Activated CD4-positive, alpha-beta T cell treated with anti-CD3 and anti-CD28 coated beads, Interleukin-2, amount 10 ng/mL, durations not matched to agents 7 days and 5 days (primary cell): Measurements from ENCODE around the gene SPARC. TPM values are rescaled to one million over a fixed set of nuclear protein-coding genes. Genes with fewer than 3 reads are reported as not detected.
"Not testable (repeated sequence)": the region's sequence is repeated elsewhere in the genome, so short reads cannot be mapped to it uniquely, and the experiment has no call there.

Experiments
- CTCF ChIA-PET: fragments of 350-600 bp; sonication (Branson Sonifier 250); formaldehyde crosslinking; loops from one replicate; lab custom pipeline; 2021; ENCODE audit warnings: antibody characterized with exemption; lab: Charles Lee
- POLR2A ChIA-PET: fragments of 350-600 bp; sonication (Branson Sonifier 250); formaldehyde crosslinking; loops from one replicate; lab custom pipeline; 2021; ENCODE audit warnings: antibody characterized with exemption; lab: Charles Lee
- DNase-seq: peaks from one replicate; pipeline ENCODE4 v3.0.0-alpha.2; 2020
- H3K27ac Mint-ChIP-seq: one replicate; pipeline ENCODE4 v1.8.0; 2021; ENCODE audit warnings: mild to moderate bottlenecking, moderate library complexity, mixed read lengths
- H3K27me3 Mint-ChIP-seq: one replicate; pipeline ENCODE4 v1.8.0; 2021; ENCODE audit warnings: mixed read lengths
- H3K36me3 Mint-ChIP-seq: one replicate; pipeline ENCODE4 v1.8.0; 2021; ENCODE audit warnings: low read depth, mixed read lengths
- H3K4me1 Mint-ChIP-seq: one replicate; pipeline ENCODE4 v1.8.0; 2021; ENCODE audit warnings: mixed read lengths
- H3K4me3 Mint-ChIP-seq: one replicate; pipeline ENCODE4 v1.8.0; 2021; ENCODE audit warnings: mild to moderate bottlenecking, moderate library complexity, mixed read lengths
- H3K9me3 Mint-ChIP-seq: one replicate; pipeline ENCODE4 v1.8.0; 2021; ENCODE audit warnings: mixed read lengths
- total RNA-seq, 2 experiments: library from RNA; stranded (reverse); gene quantifications; one replicate each; pipeline ENCODE4 v1.2.3, GENCODE V29; 2021

Gene SPARC
- total RNA-seq, 2 experiments from 2014 or later, result 0.27 to 1.1 TPM

GRCh38 chr5:151718646-151719045, 31.9 kb upstream of the SPARC start:
- H3K9me3 Mint-ChIP-seq, result no peaks in the 10 kb centered on the region
- H3K4me3 Mint-ChIP-seq, result no peak overlapping the region
- no peaks in the 10 kb centered on the region for H3K27me3 Mint-ChIP-seq
- no peak overlapping the region for H3K27ac Mint-ChIP-seq
- no peaks in the 10 kb centered on the region for H3K36me3 Mint-ChIP-seq
- no peaks in the 10 kb centered on the region for H3K4me1 Mint-ChIP-seq
- CTCF ChIA-PET, result interaction anchor here (1.0 to 1.3 kb wide), 2 partner anchors 19 to 56 kb away, joined by 3 read pairs; no protein-coding TSS in a partner anchor
- POLR2A ChIA-PET, result interaction anchor here (0.6 to 0.7 kb wide), 2 partner anchors 16 to 33 kb away, joined by 3 read pairs; no protein-coding TSS in a partner anchor
- no peak for DNase-seq

DNA sequence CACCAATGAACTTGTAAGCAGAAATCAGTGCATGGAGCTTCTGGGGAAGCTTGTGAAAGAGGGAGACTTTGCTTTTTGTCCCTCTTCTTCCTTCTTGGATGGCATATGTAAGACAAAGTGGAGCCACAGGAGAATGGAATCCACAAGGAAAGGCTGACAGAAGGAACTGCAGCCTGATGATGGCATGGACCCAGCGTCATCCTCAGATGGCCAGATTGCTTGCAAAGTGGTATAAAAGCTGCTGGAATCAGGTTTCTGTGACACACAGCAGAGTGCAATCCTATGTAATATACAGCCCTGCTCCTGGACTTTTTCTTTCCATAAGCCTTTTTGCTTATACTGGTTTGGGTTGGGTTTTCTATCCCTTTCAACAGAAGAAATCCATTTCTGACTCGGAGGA, 31.4 kb upstream of the SPARC start:
- CTCF ChIA-PET, result interaction anchor here (1.0 to 1.3 kb wide), 2 partner anchors 19 to 55 kb away, joined by 3 read pairs; no protein-coding TSS in a partner anchor
- H3K9me3 Mint-ChIP-seq, result no peaks in the 10 kb centered on the region

DNA sequence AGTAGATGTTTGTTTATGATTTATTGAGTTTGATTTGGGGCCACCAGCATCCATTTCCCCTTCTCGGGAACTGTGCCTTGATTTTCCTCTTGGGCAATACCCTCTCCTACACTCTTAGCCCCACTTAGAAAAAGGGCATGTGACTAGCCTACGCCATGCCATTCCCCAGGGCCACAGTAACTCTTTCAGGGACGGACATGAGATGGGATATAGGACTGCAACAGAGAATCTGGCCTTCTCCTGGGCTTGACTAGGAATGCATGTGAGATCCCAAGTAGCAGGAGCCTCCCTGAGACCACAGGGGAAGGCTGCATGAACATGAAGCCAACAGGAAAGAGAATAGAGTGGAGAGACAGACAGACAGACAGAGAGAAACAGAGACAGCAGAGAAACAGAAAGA, 30.7 kb upstream of the SPARC start:
- no peaks in the 10 kb centered on the region for H3K36me3 Mint-ChIP-seq
- ChIA-PET POLR2A (no interaction called here), CTCF (no interaction called here)
- no peak overlapping the region for H3K27ac Mint-ChIP-seq
- H3K4me3 Mint-ChIP-seq, result no peak overlapping the region
- H3K4me1 Mint-ChIP-seq, result no peaks in the 10 kb centered on the region
- peaks cover 5% of the 10 kb centered on the region for H3K27me3 Mint-ChIP-seq
- no peaks in the 10 kb centered on the region for H3K9me3 Mint-ChIP-seq
- DNase-seq, result no peak

More for the DNA sequence above, 31.4 kb upstream of the SPARC start:
- no peaks in the 10 kb centered on the region for H3K27me3 Mint-ChIP-seq
- no peak overlapping the region for H3K27ac Mint-ChIP-seq
- POLR2A ChIA-PET, result interaction anchor here (0.6 to 0.7 kb wide), 2 partner anchors 17 to 34 kb away, joined by 3 read pairs; no protein-coding TSS in a partner anchor
- no peak overlapping the region for H3K4me3 Mint-ChIP-seq
- H3K36me3 Mint-ChIP-seq, result no peaks in the 10 kb centered on the region
- no peaks in the 10 kb centered on the region for H3K4me1 Mint-ChIP-seq
- no peak for DNase-seq

DNA sequence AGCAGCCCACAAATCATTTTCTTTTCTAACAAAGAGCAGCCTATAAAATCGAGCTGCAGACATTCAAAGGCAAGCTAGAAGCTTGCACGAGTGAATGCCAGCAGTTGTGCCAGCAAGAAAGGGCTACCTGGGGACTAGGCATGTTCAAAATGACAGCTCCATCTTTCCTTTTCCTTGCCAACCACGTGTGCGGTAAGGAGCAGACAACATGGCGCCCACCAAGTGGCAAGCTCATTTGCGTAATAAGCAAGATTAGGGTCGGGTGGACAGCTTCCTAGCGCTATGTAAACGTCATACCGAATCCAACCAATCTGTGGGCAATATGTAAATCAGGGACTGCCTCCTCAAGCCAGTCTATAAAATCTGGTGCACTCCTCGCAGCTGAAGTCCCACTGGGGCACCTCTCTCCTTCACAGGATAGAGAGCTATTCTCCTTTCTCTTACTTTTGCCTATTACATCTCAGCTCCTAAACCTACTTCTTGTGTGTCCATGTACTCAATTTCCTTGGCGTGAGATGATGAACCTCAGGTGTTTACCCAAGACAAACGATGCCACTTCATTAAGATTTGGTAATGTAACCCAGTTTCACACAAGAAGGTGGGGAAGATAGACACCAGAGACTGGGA, 22.5 kb upstream of the SPARC start:
- peaks cover 32% of the 10 kb centered on the region for H3K27me3 Mint-ChIP-seq
- no peak overlapping the region for H3K27ac Mint-ChIP-seq
- POLR2A ChIA-PET, result no interaction called here
- no peaks in the 10 kb centered on the region for H3K4me1 Mint-ChIP-seq
- no peaks in the 10 kb centered on the region for H3K36me3 Mint-ChIP-seq
- DNase-seq, result no peak
- no peaks in the 10 kb centered on the region for H3K9me3 Mint-ChIP-seq
- CTCF ChIA-PET, result interaction anchor here (0.6 kb wide), 1 partner anchor 14 kb away, joined by 3 read pairs; no protein-coding TSS in a partner anchor
- H3K4me3 Mint-ChIP-seq, result no peak overlapping the region

DNA sequence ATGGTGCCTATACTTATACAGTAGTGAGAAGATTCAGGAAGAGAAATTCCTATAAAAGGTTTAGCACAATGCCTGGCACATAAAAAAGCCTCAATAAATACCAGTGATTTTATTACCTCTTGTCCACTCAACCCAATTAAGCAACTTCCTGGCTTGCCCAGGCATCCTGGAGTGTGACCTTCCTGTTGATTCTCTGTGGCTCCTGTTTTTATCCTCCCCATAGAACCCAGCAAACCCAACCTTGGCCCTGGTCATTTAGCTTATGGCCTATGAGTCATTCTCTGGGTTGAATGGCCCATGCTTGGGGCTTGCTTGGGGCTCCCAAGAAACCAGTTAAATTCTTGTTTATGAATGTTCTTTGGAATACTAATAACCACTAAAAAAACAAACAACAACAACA, 21.4 kb upstream of the SPARC start:
- Mint-ChIP-seq H3K4me1 (no peaks in the 10 kb centered on the region), H3K4me3 (no peak overlapping the region), H3K27me3 (peaks cover 32% of the 10 kb centered on the region), H3K36me3 (no peaks in the 10 kb centered on the region), H3K9me3 (no peaks in the 10 kb centered on the region), H3K27ac (no peak overlapping the region)
- CTCF ChIA-PET, result no interaction called here
- POLR2A ChIA-PET, result no interaction called here
- DNase-seq, result no peak

DNA sequence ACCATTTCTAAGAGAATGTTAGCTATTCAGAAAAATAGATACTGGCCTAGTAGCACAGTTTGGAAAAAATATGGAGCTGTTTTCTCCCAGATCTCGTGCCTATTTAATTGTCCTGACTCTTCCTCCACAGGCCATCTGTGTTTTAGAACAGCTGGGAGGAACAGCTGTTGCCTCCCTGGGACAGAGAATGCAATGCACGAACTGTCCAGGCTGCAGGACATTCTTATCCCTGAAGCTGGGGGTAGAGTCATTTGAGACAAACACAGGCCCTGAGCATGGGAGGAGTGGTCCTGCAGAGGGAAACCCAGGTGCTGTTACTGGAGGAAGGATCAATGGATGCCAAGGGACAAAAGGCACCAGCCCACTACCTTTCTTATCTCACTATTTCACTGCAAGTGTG, 20.9 kb upstream of the SPARC start:
- H3K9me3 Mint-ChIP-seq, result no peaks in the 10 kb centered on the region
- POLR2A ChIA-PET, result interaction anchor here (0.6 kb wide), 1 partner anchor 217 kb away, joined by 6 read pairs; no protein-coding TSS in a partner anchor
- no peaks in the 10 kb centered on the region for H3K36me3 Mint-ChIP-seq
- CTCF ChIA-PET, result no interaction called here
- peaks cover 28% of the 10 kb centered on the region for H3K27me3 Mint-ChIP-seq
- H3K27ac Mint-ChIP-seq, result no peak overlapping the region
- no peaks in the 10 kb centered on the region for H3K4me1 Mint-ChIP-seq
- no peak overlapping the region for H3K4me3 Mint-ChIP-seq
- no peak for DNase-seq

- ChIA-PET POLR2A (interaction anchor here (0.6 kb wide), 1 partner anchor 216 kb away, joined by 6 read pairs; no protein-coding TSS in a partner anchor), CTCF (interaction anchor here (0.6 kb wide), 1 partner anchor 923 kb away, joined by 3 read pairs; no protein-coding TSS in a partner anchor)
- DNase-seq, result no peak
These were observed 20.2 kb upstream of the SPARC start for GRCh38 chr5:151706906-151707305.

DNA sequence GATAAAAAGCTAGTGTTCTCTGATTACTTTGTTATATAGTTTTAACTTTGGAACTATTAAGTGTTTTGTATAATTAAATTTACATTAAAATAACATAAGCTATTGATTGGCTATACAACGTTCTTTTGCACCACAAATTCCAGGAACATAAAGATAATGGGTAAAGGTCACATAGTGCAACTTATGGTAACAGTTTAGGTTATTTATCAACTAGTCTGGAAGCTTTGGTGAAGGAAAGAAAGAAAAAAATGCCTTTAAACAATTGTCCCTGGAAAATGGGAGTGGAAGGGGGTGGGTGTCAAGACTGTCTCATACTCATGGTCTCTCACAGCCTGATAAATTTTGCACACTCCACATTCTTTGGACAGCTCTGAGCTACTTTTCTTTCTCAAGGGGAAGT, 17.1 kb upstream of the SPARC start:
- POLR2A ChIA-PET, result no interaction called here
- Mint-ChIP-seq H3K4me1 (no peaks in the 10 kb centered on the region), H3K36me3 (no peaks in the 10 kb centered on the region), H3K4me3 (no peak overlapping the region), H3K9me3 (no peaks in the 10 kb centered on the region), H3K27me3 (peaks cover 4% of the 10 kb centered on the region), H3K27ac (no peak overlapping the region)
- CTCF ChIA-PET, result interaction anchor here (1.0 to 1.3 kb wide), 2 partner anchors 10 to 17 kb away, joined by 3 read pairs; no protein-coding TSS in a partner anchor
- no peak for DNase-seq

More at GRCh38 chr5:151706906-151707305, 20.2 kb upstream of the SPARC start:
- no peak overlapping the region for H3K27ac Mint-ChIP-seq
- H3K4me1 Mint-ChIP-seq, result no peaks in the 10 kb centered on the region
- H3K4me3 Mint-ChIP-seq, result no peak overlapping the region
- no peaks in the 10 kb centered on the region for H3K9me3 Mint-ChIP-seq
- H3K27me3 Mint-ChIP-seq, result peaks cover 22% of the 10 kb centered on the region
- H3K36me3 Mint-ChIP-seq, result no peaks in the 10 kb centered on the region

- no peaks in the 10 kb centered on the region for H3K9me3 Mint-ChIP-seq
- ChIA-PET POLR2A (no interaction called here), CTCF (interaction anchor here (1.0 to 1.3 kb wide), 2 partner anchors 9 to 18 kb away, joined by 3 read pairs; no protein-coding TSS in a partner anchor)
- H3K36me3 Mint-ChIP-seq, result no peaks in the 10 kb centered on the region
- no peak for DNase-seq
- H3K4me3 Mint-ChIP-seq, result no peak overlapping the region
- H3K27ac Mint-ChIP-seq, result no peak overlapping the region
- no peaks in the 10 kb centered on the region for H3K4me1 Mint-ChIP-seq
- H3K27me3 Mint-ChIP-seq, result no peaks in the 10 kb centered on the region
These were observed 16.5 kb upstream of the SPARC start for GRCh38 chr5:151703227-151703626.

- no peaks in the 10 kb centered on the region for H3K4me1 Mint-ChIP-seq
- CTCF ChIA-PET, result no interaction called here
- H3K9me3 Mint-ChIP-seq, result no peaks in the 10 kb centered on the region
- no peak for DNase-seq
- no peaks in the 10 kb centered on the region for H3K36me3 Mint-ChIP-seq
- no peaks in the 10 kb centered on the region for H3K27me3 Mint-ChIP-seq
- POLR2A ChIA-PET, result no interaction called here
- no peak overlapping the region for H3K4me3 Mint-ChIP-seq
- H3K27ac Mint-ChIP-seq, result no peak overlapping the region
These were observed 14.1 kb upstream of the SPARC start for GRCh38 chr5:151700820-151701219.

DNA sequence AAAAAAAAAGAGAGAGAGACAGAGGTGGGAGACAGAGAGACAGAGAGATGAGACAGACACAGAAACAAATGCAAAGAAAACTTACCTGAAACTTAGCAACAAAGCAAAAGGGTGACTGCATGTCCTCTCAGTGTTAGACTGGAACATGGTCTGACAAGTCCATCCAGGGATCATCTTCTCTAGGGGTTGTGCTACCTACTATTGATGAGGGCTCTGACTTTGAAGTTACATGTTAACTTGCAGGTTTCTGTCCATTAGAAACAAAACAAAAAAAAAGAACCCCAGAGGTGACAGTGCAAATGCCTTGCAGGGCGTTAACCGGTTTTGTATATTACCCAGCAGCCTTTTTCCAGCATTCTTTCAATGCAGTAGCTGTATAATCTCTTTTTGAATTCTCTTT, 13.6 kb upstream of the SPARC start:
- H3K36me3 Mint-ChIP-seq, result no peaks in the 10 kb centered on the region
- no peaks in the 10 kb centered on the region for H3K27me3 Mint-ChIP-seq
- H3K4me3 Mint-ChIP-seq, result no peak overlapping the region
- CTCF ChIA-PET, result no interaction called here
- H3K9me3 Mint-ChIP-seq, result no peaks in the 10 kb centered on the region
- no peak for DNase-seq
- no peak overlapping the region for H3K27ac Mint-ChIP-seq
- POLR2A ChIA-PET, result no interaction called here
- no peaks in the 10 kb centered on the region for H3K4me1 Mint-ChIP-seq

GRCh38 chr5:151699071-151699901, 12.6 kb upstream of the SPARC start:
- DNase-seq, result no peak
- Mint-ChIP-seq H3K4me1 (no peaks in the 10 kb centered on the region), H3K27me3 (no peaks in the 10 kb centered on the region), H3K27ac (no peak overlapping the region), H3K36me3 (no peaks in the 10 kb centered on the region), H3K4me3 (no peak overlapping the region), H3K9me3 (no peaks in the 10 kb centered on the region)
- CTCF ChIA-PET, result interaction anchor here (0.7 to 1.2 kb wide), 2 partner anchors 19 to 41 kb away, joined by 3 read pairs; no protein-coding TSS in a partner anchor
- POLR2A ChIA-PET, result no interaction called here

GRCh38 chr5:151698081-151698480, 11.4 kb upstream of the SPARC start:
- H3K27ac Mint-ChIP-seq, H3K27me3 Mint-ChIP-seq, H3K9me3 Mint-ChIP-seq, POLR2A ChIA-PET, DNase-seq, H3K4me1 Mint-ChIP-seq, H3K4me3 Mint-ChIP-seq, H3K36me3 Mint-ChIP-seq: not testable (repeated sequence)
- CTCF ChIA-PET, result interaction anchor here (0.6 kb wide), 1 partner anchor 1023 kb away, joined by 6 read pairs; no protein-coding TSS in a partner anchor
